ENCODE results near the gene PTPRQ.

Gene PTPRQ

GRCh38 chr12:80565271-80565670 lies 121.2 kb downstream of the PTPRQ start:
- DNase-seq, result no peak

DNA sequence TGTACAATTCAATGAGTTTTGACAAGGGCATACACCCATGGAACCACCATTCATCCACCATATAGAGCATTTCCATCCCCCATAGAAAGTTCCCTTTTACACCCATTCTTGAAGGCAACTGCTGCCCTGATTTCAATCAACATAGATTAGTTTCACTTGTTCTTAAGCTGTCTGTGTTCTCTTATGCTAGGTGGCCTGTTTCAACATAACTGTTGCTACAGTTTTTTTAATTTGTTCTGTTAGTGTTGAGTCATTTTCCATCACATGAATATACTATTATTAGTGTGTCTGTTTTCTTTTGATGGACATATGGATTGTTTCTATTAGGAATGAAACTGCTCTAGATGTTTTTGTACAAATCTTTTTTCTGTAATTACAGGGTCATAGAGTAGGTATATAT lies 123.4 kb downstream of the PTPRQ start:
- DNase-seq, result no peak

GRCh38 chr12:80576641-80577418 lies 132.8 kb downstream of the PTPRQ start:
- DNase-seq, result no peak

DNA sequence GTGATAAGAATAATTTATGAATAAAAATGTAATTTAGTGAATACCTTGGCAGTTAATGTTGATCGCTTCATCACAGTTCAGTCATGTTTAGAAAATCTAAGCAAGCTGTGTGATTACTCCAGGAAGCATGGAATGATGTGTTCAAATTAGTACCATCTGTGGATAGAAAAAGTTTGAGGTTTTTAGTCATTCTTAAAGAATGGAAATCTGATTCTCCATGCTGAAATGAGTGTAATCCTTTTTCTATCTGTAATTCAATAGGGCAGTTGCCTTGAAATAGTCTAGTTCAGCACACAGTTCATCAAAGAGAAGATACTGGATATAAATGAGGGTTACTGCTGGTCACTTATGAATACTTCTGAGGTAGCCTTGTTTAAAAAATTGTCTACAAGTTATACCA lies 136.2 kb downstream of the PTPRQ start:
- no peak for DNase-seq

DNA sequence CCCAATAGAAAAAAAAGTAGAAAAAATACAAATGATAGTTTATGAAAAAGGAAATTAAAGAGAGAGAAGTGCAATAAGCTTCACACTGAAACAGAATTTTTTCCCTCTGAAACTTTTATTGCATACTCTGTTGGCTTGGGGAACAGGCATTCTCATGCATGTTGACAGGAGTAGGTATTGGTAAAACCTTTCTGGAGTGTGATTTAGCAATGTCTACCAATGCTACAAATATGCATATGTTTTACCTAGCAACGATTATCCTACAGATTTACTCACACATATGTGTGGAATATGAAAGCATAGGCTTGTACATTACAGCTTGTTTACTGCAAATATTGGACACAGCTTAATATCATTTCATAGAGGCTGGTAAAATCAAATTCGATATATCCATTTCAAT lies 137.7 kb downstream of the PTPRQ start:
- no peak for DNase-seq

GRCh38 chr12:80582431-80582830 lies 138.4 kb downstream of the PTPRQ start:
- no peak for DNase-seq

- no peak for DNase-seq
Measured at GRCh38 chr12:80589077-80589476, 145.0 kb downstream of the PTPRQ start.

GRCh38 chr12:80590085-80590484 lies 146.1 kb downstream of the PTPRQ start:
- no peak for DNase-seq

- no peak for DNase-seq
Measured at GRCh38 chr12:80593766-80594165, 149.7 kb downstream of the PTPRQ start.

- no peak for DNase-seq
Measured at GRCh38 chr12:80596509-80596908, 152.5 kb downstream of the PTPRQ start.

GRCh38 chr12:80598004-80598606 lies 154.1 kb downstream of the PTPRQ start:
- DNase-seq, result no peak

- no peak for DNase-seq
Measured at GRCh38 chr12:80602455-80602854, 158.4 kb downstream of the PTPRQ start.

DNA sequence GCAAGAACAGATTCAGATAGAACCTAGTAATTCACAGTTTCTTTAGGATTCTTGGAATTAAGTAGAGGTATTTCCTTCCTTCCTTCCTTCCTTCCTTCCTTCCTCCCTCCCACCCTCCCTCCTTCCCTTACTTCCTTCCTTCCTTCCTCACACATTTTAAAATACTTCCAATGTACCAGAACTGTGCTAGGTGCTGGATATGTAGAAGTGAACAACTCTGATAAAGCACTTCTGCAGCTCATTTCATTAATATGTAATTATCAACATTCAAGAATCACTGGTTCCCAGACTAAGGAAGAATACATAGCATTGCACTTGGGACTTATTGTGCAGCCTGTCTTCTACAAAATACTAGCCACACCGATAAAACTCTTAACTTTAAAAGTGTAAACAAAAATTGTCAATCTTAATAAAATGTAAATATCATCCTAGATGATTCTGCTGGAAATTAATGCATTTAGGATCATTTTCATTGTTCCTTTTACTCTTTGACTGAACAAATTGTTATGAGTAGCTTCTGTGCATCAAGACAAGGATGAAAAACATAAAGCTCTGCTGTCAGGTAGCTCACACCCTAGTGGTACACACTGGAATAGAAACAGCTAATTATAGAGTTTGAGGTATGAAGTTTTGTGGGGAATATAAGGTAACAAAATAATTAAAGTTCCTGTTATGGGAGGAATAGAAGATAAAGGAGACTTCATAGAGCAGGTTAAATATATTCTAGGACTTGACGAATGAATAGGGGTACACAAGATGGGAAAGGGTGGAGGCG lies 163.5 kb downstream of the PTPRQ start:
- DNase-seq, result no peak

- DNase-seq, result no peak
Measured at GRCh38 chr12:80617733-80618132, 173.7 kb downstream of the PTPRQ start.

DNA sequence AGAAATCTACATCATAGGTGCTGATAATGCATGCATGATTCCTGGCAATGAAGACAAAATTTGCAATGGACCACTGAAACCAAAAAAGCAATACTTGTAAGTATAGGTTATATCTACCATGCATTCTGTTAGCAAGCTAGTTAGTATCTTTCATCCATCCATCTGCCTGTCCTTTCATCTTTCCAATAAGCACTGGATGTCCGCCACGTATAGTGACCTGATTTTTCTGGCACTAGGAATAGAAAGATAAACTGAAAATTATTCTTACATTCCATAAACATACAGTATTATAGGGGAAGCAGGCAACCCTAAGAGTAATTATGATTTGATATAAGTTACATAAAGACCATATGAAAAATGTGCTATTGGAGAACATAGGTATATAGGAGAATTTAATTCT lies 176.2 kb downstream of the PTPRQ start:
- DNase-seq, result no peak

DNA sequence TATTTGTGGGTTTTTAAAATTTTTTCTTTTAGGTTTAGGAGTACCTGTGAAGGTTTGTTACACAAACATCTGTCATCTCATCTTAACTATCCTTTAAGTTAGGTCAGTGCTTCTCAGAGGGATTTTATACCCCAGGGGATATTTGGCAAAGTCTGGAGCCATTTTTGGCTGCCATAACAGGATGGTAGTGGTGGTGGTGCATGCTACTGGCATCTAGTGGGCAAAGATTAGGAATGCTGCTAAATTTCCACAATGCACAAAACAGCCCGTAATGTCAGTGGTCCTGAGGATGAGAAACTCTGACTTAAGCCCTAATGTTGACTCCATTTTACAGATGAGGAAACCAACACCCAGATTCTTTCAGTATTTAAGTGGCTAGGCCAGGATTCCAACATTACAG lies 178.2 kb downstream of the PTPRQ start:
- no peak for DNase-seq

DNA sequence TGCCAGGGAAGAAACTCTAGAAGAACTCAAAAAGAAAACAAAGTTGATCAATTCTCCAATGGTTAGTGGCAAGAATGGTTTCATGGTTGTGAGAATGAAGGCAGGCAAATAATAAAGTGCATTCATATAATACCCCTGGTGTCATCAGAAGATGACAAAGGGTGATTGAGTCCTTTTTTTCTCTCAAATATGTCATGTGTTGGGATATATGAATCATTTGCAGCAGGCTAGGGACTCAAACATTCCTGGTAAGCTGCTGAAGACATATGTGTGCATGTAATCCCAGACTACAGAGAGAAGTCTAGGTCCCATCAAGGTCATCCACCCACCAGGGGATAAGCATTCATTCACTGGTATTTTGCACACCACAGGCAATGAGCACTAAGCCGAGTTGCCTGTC lies 181.0 kb downstream of the PTPRQ start:
- no peak for DNase-seq

DNA sequence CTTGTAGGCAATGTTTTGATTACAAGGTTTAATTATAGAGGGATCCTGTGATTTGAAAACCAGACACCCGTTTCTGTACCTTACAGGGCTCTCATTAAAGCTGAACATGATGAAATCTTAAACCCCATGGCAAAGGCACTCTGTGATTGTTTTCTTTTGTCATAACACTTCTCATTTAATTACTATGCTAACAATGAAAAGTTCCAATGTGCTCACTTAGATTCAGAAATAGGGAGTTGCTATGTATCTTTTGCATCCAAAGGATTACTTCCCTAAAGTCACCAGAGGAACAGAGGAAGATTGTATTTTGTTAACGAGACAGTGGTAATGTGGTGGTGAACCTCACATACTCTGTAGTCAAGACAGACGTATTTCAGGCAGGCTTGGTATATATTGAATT lies 181.9 kb downstream of the PTPRQ start:
- no peak for DNase-seq

DNA sequence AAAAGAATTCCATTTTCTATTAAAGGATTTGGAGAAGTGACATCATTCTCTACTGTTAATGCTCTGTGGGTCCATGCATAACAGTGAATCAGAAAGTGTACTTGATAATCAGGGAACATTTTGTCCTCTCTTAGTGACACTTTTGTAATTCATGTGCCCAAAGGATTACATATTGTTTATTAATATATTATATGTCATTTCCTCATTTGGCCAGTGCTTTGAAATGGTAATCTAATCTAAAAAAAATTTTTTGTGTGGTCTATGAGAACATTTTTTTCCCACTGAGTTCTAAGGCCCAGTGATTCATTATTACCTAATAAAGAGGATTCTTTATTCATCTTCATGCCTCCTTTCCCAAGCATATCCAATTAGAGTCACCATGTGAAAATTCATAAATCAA lies 183.7 kb downstream of the PTPRQ start:
- DNase-seq, result no peak

DNA sequence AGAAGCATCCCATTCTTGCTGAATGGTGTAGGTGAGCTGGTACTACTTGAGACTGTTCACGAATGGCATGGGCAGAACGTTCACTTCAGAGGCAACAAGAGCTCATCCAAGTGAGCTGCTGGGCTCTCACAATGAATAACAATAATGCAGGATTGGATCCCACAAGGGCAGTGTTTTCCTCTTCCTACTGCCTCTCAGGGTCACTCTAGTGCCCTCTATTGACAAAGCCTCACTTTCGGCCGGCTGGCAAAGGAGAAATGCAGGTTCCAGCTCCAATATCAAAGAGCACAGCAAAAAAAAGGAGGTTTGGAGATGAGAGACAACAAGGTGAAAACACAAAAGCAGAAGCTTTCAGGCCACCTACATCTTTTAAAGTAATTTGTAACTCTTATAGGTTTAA lies 188.8 kb downstream of the PTPRQ start:
- no peak for DNase-seq

GRCh38 chr12:80634903-80635302 lies 190.9 kb downstream of the PTPRQ start:
- DNase-seq, result no peak

- DNase-seq, result no peak
Measured at GRCh38 chr12:80636832-80637231, 192.8 kb downstream of the PTPRQ start.

- DNase-seq, result no peak
Measured at GRCh38 chr12:80641936-80642335, 197.9 kb downstream of the PTPRQ start.

DNA sequence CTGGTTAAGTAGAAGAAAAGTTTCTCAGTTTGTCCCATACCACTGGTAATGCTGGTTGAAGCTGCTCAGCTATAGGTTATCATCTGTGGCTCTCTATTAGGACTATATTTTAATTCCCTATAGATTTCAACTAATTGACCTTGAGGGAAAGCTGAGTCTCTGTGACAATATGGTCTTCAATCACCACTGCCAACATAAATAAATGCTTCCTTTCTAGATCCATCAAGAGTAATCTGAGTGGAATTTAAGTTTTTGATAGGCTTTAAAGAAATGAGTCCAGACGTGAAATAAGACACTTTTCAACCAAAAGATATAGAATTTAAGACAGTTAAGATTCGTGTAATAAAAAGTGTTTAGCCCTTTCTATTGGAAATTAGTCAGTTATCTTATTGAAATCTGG lies 199.9 kb downstream of the PTPRQ start:
- no peak for DNase-seq
